OCI-LY1 (cell line): ENCODE measurements around the gene KAT6B.

Experiments used
- H2AFZ ChIP-seq: fragments of 200-600 bp; sonication (generic), shearing (Covaris generic); 2 replicates; pipeline ENCODE4 v1.6.0; 2014; ENCODE audit warnings: antibody characterized with exemption, mild to moderate bottlenecking, low read length
- H3F3A ChIP-seq: fragments of 200-600 bp; sonication (generic), shearing (Covaris generic); 2 replicates; pipeline ENCODE4 v1.6.0; 2014; ENCODE audit warnings: mild to moderate bottlenecking, antibody characterized with exemption, low read length, moderate library complexity; ENCODE audit not compliant: insufficient read depth
- H3K27ac ChIP-seq: fragments of 200-600 bp; sonication (generic); 2 replicates; pipeline ENCODE4 v1.5.1; 2014; ENCODE audit warnings: low read length, mixed run types, mild to moderate bottlenecking, low read depth; ENCODE audit not compliant: poor library complexity, severe bottlenecking
- H3K27me3 ChIP-seq: fragments of 200-600 bp; sonication (generic); 2 replicates; pipeline ENCODE4 v1.6.0; 2014; ENCODE audit warnings: antibody characterized with exemption, mild to moderate bottlenecking, low read length, moderate library complexity; ENCODE audit not compliant: insufficient read depth
- H3K36me3 ChIP-seq: fragments of 200-600 bp; sonication (generic); 2 replicates; pipeline ENCODE4 v1.6.1; 2014; ENCODE audit warnings: mild to moderate bottlenecking, antibody characterized with exemption, low read length, moderate library complexity, mixed read lengths; ENCODE audit not compliant: insufficient read depth
- H3K4me1 ChIP-seq: fragments of 200-600 bp; sonication (generic); 2 replicates; pipeline ENCODE4 v1.5.1; 2014; ENCODE audit warnings: mild to moderate bottlenecking, low read length, moderate library complexity; ENCODE audit not compliant: insufficient read depth, severe bottlenecking
- H3K4me2 ChIP-seq: fragments of 200-600 bp; sonication (generic), shearing (Covaris generic); 2 replicates; pipeline ENCODE4 v1.6.1; 2014; ENCODE audit warnings: low read length
- H3K4me3 ChIP-seq: fragments of 200-600 bp; sonication (generic); 2 replicates; pipeline ENCODE4 v1.5.1; 2014; ENCODE audit warnings: low read length, low read depth, mild to moderate bottlenecking, mixed read lengths; ENCODE audit not compliant: poor library complexity, severe bottlenecking
- H3K79me2 ChIP-seq: fragments of 200-600 bp; shearing (Covaris generic); 2 replicates; pipeline ENCODE4 v1.6.1; 2016; ENCODE audit warnings: mixed run types, low read length, mixed read lengths; ENCODE audit not compliant: insufficient read depth
- H3K9ac ChIP-seq: fragments of 200-600 bp; sonication (generic), shearing (Covaris generic); 2 replicates; pipeline ENCODE4 v1.6.1; 2014; ENCODE audit warnings: mild to moderate bottlenecking, low read length, mixed read lengths
- H3K9me2 ChIP-seq: fragments of 200-600 bp; sonication (generic), shearing (Covaris generic); 2 replicates; pipeline ENCODE4 v1.6.1; 2014; ENCODE audit warnings: low read depth, mild to moderate bottlenecking, low read length, mixed read lengths
- H3K9me3 ChIP-seq: fragments of 200-600 bp; shearing (Covaris generic); 2 replicates; pipeline ENCODE4 v1.6.1; 2014; ENCODE audit warnings: low read length, mixed read lengths
- H4K20me1 ChIP-seq: fragments of 200-600 bp; sonication (generic), shearing (Covaris generic); 2 replicates; pipeline ENCODE4 v1.6.0; 2016; ENCODE audit warnings: mild to moderate bottlenecking, low read length; ENCODE audit not compliant: insufficient read depth
- EZH2 ChIP-seq: fragments of 200-600 bp; sonication (generic), shearing (Covaris generic); IDR thresholded peaks from 2 replicates; pipeline ENCODE4 v1.8.0; 2017; ENCODE audit warnings: borderline replicate concordance, mixed run types, mild to moderate bottlenecking, antibody characterized with exemption, low read length, moderate library complexity, mixed read lengths
- TF ChIP-seq, protein P1 (sequence below): fragments of 200-600 bp; sonication (generic), shearing (Covaris generic); IDR thresholded peaks from 2 replicates; pipeline ENCODE4 v1.5.1; 2017; ENCODE audit warnings: mild to moderate bottlenecking, antibody characterized with exemption, low read length, moderate library complexity, mixed read lengths

KAT6B gene

DNA sequence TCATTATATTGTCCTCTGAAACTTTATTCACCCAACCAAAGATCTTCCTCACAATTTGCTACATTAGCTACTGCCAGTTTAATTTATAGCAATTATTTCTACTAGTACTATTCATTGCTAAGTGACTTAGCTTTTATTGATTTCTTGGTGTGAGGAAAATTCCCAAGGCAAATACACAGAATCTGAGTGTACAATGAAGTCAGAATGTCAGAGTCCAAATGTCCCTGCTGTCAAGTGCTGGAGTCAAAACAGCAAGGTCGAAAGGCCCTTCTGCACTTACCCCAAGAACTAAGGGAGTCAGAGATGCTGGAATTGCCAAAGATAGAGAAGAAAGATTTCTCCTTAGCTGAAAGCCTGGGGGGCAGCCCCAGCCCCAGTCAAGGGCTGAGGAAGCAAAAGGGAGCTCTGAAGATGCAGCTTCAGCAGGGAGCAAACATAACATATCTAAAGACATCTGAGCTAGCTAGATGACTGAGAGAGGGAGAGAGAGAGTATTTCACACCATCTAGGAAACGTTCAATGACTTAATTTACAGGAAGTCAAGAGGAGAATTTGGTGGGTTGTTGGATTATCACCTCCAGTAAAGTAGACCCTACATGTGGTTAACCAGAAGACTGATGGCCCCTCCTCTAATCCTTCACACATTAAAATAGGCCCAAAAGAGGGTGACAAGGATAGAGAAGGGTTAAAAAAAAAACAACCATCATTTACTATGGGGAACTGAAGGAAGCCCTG lies 248.5 kb downstream of the KAT6B start:
- TF ChIP-seq, protein P1, sequence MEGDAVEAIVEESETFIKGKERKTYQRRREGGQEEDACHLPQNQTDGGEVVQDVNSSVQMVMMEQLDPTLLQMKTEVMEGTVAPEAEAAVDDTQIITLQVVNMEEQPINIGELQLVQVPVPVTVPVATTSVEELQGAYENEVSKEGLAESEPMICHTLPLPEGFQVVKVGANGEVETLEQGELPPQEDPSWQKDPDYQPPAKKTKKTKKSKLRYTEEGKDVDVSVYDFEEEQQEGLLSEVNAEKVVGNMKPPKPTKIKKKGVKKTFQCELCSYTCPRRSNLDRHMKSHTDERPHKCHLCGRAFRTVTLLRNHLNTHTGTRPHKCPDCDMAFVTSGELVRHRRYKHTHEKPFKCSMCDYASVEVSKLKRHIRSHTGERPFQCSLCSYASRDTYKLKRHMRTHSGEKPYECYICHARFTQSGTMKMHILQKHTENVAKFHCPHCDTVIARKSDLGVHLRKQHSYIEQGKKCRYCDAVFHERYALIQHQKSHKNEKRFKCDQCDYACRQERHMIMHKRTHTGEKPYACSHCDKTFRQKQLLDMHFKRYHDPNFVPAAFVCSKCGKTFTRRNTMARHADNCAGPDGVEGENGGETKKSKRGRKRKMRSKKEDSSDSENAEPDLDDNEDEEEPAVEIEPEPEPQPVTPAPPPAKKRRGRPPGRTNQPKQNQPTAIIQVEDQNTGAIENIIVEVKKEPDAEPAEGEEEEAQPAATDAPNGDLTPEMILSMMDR = no peak
- TF ChIP-seq EZH2 = no peak
- no peaks in the 10 kb centered on the region for H3F3A ChIP-seq
- H3K27ac ChIP-seq = no peak overlapping the region

DNA sequence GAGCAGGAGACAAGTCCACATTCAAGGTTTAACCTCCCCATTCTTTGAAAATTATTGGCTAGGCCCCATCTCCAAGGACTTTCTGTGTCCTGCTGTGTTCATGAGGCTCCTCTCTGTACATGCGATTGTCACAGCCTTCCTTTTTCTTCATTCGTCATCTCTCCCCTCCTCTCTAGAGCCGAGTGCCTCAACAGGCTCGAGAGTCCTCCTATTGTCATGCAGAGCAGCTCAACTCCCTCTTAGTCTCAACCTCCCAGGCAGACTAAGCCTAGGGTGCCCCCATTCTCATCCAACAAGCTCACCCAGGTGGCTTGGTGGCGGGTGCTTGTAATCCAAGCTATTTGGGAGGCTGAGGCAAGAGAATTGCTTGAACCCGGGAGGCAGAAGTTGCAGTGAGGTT lies 249.9 kb downstream of the KAT6B start:
- H3K4me3 ChIP-seq = no peak overlapping the region
- H3K9me3 ChIP-seq = no peaks in the 10 kb centered on the region
- H3F3A ChIP-seq = no peaks in the 10 kb centered on the region
- no peaks in the 10 kb centered on the region for H3K36me3 ChIP-seq
- H3K27me3 ChIP-seq = peaks cover 3% of the 10 kb centered on the region; the same call in 1 of the 2 replicates
- H3K27ac ChIP-seq = no peak overlapping the region
- no peak overlapping the region for H3K9ac ChIP-seq
- H3K79me2 ChIP-seq = no peaks in the 10 kb centered on the region
- TF ChIP-seq, protein P1 = no peak
- no peak for TF ChIP-seq EZH2
- no peak overlapping the region for H2AFZ ChIP-seq
- H3K4me2 ChIP-seq = no peak overlapping the region
- no peaks in the 10 kb centered on the region for H3K9me2 ChIP-seq
- H3K4me1 ChIP-seq = no peaks in the 10 kb centered on the region
- no peaks in the 10 kb centered on the region for H4K20me1 ChIP-seq

More for the DNA sequence above, 248.5 kb downstream of the KAT6B start:
- no peaks in the 10 kb centered on the region for H3K79me2 ChIP-seq
- H3K9me3 ChIP-seq = no peaks in the 10 kb centered on the region
- H3K9ac ChIP-seq = no peak overlapping the region
- H3K9me2 ChIP-seq = no peaks in the 10 kb centered on the region
- no peak overlapping the region for H3K4me3 ChIP-seq
- H3K4me2 ChIP-seq = no peak overlapping the region
- peaks cover 3% of the 10 kb centered on the region; the same call in 1 of the 2 replicates for H3K27me3 ChIP-seq
- H3K36me3 ChIP-seq = no peaks in the 10 kb centered on the region
- no peak overlapping the region for H2AFZ ChIP-seq
- no peaks in the 10 kb centered on the region for H4K20me1 ChIP-seq
- H3K4me1 ChIP-seq = no peaks in the 10 kb centered on the region

DNA sequence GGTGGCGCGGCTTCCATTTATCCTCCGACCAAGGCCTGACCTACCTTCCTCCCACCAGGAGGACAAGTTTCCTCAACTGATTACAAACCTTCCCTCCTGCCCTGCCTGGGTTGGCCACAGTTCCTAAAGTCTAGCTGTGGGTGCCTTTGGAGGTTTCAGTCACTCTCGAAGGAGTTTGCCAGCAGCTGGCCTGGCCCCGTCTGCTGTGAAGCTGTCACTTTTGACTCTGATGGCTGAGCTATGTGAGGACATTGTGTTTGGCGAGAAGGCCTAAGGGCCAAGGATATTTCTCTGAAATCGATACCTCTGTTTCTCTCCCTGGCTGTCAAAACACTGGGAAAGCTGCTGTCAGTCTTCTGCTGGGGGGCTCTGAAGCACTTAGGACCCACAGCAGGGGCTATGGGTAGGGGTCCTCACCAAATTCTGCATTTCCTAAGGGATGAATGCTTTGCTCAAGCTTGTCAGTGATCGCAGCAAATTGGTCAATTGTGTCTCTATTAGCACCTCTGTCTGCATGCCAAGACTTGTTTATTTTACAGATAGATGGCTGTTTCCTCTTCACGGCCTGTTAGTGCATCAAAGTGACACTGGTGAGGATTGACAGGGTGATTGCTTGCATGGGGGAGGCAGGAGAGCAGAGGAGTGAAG lies 253.2 kb downstream of the KAT6B start:
- H3K27me3 ChIP-seq = no peaks in the 10 kb centered on the region
- no peaks in the 10 kb centered on the region for H3K4me1 ChIP-seq
- H3K4me3 ChIP-seq = no peak overlapping the region
- H2AFZ ChIP-seq = no peak overlapping the region
- no peaks in the 10 kb centered on the region for H3K79me2 ChIP-seq
- no peak overlapping the region for H3K27ac ChIP-seq
- H3K9me2 ChIP-seq = no peaks in the 10 kb centered on the region
- H3F3A ChIP-seq = no peaks in the 10 kb centered on the region
- H3K9ac ChIP-seq = no peak overlapping the region
- H3K9me3 ChIP-seq = no peaks in the 10 kb centered on the region
- TF ChIP-seq, protein P1 = no peak
- TF ChIP-seq EZH2 = no peak
- no peak overlapping the region for H3K4me2 ChIP-seq
- no peaks in the 10 kb centered on the region for H3K36me3 ChIP-seq
- H4K20me1 ChIP-seq = no peaks in the 10 kb centered on the region
